NCI-H82 treated with DMSO at 0.1 percent for 48 hours (cell line): ENCODE data around the gene ZNF668.
"Not testable (repeated sequence)": the region's sequence is repeated elsewhere in the genome, so short reads cannot be mapped to it uniquely, and the experiment has no call there.

Source experiments
- DNase-seq: peaks from one replicate; lab custom pipeline; 2025; ENCODE audit not compliant: unreplicated experiment; lab: John Stamatoyannopoulos, UW

Gene ZNF668

GRCh38 chr16:31061126-31061812, 12.8 kb downstream of the ZNF668 start:
- DNase-seq, result no peak

- no peak for DNase-seq
Measured at GRCh38 chr16:31055613-31056012, 18.4 kb downstream of the ZNF668 start.

GRCh38 chr16:31052114-31052513, 21.9 kb downstream of the ZNF668 start:
- DNase-seq, result no peak

GRCh38 chr16:31050280-31051030, 23.6 kb downstream of the ZNF668 start:
- no peak for DNase-seq

GRCh38 chr16:31043898-31044481, 30.1 kb downstream of the ZNF668 start:
- DNase-seq, result no peak

GRCh38 chr16:31043352-31043751, 30.7 kb downstream of the ZNF668 start:
- no peak for DNase-seq

- DNase-seq, result no peak
Measured at GRCh38 chr16:31042866-31043265, 31.2 kb downstream of the ZNF668 start.

- DNase-seq, result no peak
Measured at GRCh38 chr16:31038993-31039392, 35.0 kb downstream of the ZNF668 start.

- no peak for DNase-seq
Measured at GRCh38 chr16:31036691-31037090, 37.3 kb downstream of the ZNF668 start.

- DNase-seq, result peak; percentile 46
Measured at GRCh38 chr16:31033709-31034492, 40.1 kb downstream of the ZNF668 start.

GRCh38 chr16:31032736-31033708, 41.0 kb downstream of the ZNF668 start, which contains the start of gene STX4:
Gene STX4, plus strand, starts transcription at chr16:31033558. Its CDS starts 248 bp downstream, at chr16:31033806.
- DNase-seq, result peak; percentile 72

- no peak for DNase-seq
Measured at GRCh38 chr16:31031276-31031675, 42.8 kb downstream of the ZNF668 start.

GRCh38 chr16:31029272-31029671, 44.8 kb downstream of the ZNF668 start:
- DNase-seq, result no peak

GRCh38 chr16:31025339-31025738, 48.7 kb downstream of the ZNF668 start:
- no peak for DNase-seq

- DNase-seq, result no peak
Measured at GRCh38 chr16:31023627-31024226, 50.3 kb downstream of the ZNF668 start.

GRCh38 chr16:31023252-31023602, 50.8 kb downstream of the ZNF668 start:
- no peak for DNase-seq

- DNase-seq, result no peak
Measured at GRCh38 chr16:31022544-31023251, 51.3 kb downstream of the ZNF668 start.

GRCh38 chr16:31020536-31020935, 53.5 kb downstream of the ZNF668 start:
- DNase-seq, result no peak

- DNase-seq, result not testable (repeated sequence)
Measured at GRCh38 chr16:31017756-31018155, 56.3 kb downstream of the ZNF668 start.
